ENCODE measurements around the gene ARL11.

DNA sequence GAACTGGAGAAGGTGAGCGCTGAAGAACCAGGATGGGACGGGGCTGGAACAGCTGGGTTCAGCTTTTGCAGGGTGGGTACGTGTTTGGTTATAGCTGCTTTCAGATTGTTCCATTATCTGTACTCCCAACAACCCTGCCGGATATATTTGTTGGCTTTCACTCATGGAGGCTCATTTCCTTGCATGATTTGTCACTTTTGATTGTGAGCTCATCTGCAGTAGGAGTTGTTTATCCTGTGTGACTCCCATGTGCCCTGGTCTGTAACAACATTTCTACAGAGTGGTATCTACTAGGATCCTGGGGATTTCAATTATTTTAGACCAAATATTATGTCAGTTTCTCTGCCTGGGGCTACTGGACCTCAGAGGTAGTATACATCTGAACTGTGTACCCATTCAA lies 5.4 kb downstream of the ARL11 start:
- TF ChIP-seq, protein P1, sequence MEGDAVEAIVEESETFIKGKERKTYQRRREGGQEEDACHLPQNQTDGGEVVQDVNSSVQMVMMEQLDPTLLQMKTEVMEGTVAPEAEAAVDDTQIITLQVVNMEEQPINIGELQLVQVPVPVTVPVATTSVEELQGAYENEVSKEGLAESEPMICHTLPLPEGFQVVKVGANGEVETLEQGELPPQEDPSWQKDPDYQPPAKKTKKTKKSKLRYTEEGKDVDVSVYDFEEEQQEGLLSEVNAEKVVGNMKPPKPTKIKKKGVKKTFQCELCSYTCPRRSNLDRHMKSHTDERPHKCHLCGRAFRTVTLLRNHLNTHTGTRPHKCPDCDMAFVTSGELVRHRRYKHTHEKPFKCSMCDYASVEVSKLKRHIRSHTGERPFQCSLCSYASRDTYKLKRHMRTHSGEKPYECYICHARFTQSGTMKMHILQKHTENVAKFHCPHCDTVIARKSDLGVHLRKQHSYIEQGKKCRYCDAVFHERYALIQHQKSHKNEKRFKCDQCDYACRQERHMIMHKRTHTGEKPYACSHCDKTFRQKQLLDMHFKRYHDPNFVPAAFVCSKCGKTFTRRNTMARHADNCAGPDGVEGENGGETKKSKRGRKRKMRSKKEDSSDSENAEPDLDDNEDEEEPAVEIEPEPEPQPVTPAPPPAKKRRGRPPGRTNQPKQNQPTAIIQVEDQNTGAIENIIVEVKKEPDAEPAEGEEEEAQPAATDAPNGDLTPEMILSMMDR (IDR thresholded peaks at IDR 0.05; ENCODE audit: poor library complexity): no peak
- TF ChIP-seq EZH2 (IDR thresholded peaks at IDR 0.05; ENCODE audit: borderline replicate concordance) (no peak), EZH2phosphoT487 (IDR thresholded peaks at IDR 0.05; ENCODE audit: low read depth, severe bottlenecking, unreplicated experiment) (no peak)
